H1 (cell line): ENCODE results near the gene PPP1R3G. TPM values are rescaled to one million over a fixed set of nuclear protein-coding genes. Genes with fewer than 3 reads are reported as not detected.

Experiments used
- BCL11A ChIP-seq, 2 experiments: IDR thresholded peaks; one replicate each; pipeline ENCODE4 v1.6.1; 2011; ENCODE audit warnings: low read depth in 2 of 2, low read length in 2 of 2, mild to moderate bottlenecking in 2 of 2
- CHD1 ChIP-seq: IDR thresholded peaks from 2 replicates; pipeline ENCODE4 v1.6.1; 2012; ENCODE audit warnings: low read depth, low read length, improper control_type of control experiment
- FOSL1 ChIP-seq: IDR thresholded peaks from 2 replicates; pipeline ENCODE4 v1.6.1; 2011; ENCODE audit warnings: mild to moderate bottlenecking, low read depth, low read length, moderate library complexity; ENCODE audit not compliant: insufficient read depth
- GTF2F1 ChIP-seq: IDR thresholded peaks from 2 replicates; pipeline ENCODE4 v1.6.1; 2012; ENCODE audit warnings: low read depth, low read length, improper control_type of control experiment, borderline replicate concordance
- POLR2AphosphoS5 ChIP-seq: IDR thresholded peaks from 2 replicates; pipeline ENCODE4 v1.6.1; 2011; ENCODE audit warnings: low read depth, low read length
- RAD21 ChIP-seq, 2 experiments: IDR thresholded peaks in 1 of 2; conservative IDR thresholded peaks in 1 of 2; 2 replicates each; pipeline ENCODE4 v1.6.1; 2011; ENCODE audit warnings: low read depth in 2 of 2, low read length in 2 of 2, improper control_type of control experiment in 1 of 2, inconsistent platforms in 1 of 2, mild to moderate bottlenecking in 1 of 2, moderate library complexity in 1 of 2
- SP4 ChIP-seq: IDR thresholded peaks from 2 replicates; pipeline ENCODE4 v1.6.1; 2012; ENCODE audit warnings: low read length, inconsistent platforms
- polyA plus RNA-seq, 7 experiments: library from polyadenylated mRNA; depleted of rRNA in 3 of 7; stranded (reverse) in 5 of 7; unstranded in 2 of 7; fragments of >200 nt in 5 of 7; fragments of 200-250 nt in 2 of 7; gene quantifications; 1 replicate in 5 of 7; 2 replicates in 1 of 7; 4 replicates in 1 of 7; pipeline versions ENCODE4 v1.2.1 to v1.2.3, GENCODE V29; 2011 to 2013; ENCODE audit warnings: missing spikeins in 2 of 7, mixed read lengths in 2 of 7
- total RNA-seq: library from RNA; stranded (reverse); fragmentation: NEBNext Ultra II Directional; extraction: Animal tissue kit (Norgen Biotek cat#: 25700); gene quantifications from 2 replicates; pipeline ENCODE4 v1.2.1, GENCODE V29; 2021
- TF ChIP-seq, protein P1 (sequence below): fragments of 300-600 bp; sonication (generic); IDR thresholded peaks from 2 replicates; pipeline ENCODE4 v1.7.1; 2012; ENCODE audit warnings: low read length, moderate library complexity, mild to moderate bottlenecking, inconsistent platforms; ENCODE audit not compliant: insufficient replicate concordance
- TF ChIP-seq, protein P2 (sequence below): IDR thresholded peaks from 2 replicates; pipeline ENCODE4 v1.6.1; 2012; ENCODE audit warnings: inconsistent platforms
- TF ChIP-seq, protein P3 (sequence below): IDR thresholded peaks from 2 replicates; pipeline ENCODE4 v1.6.1; 2012; ENCODE audit warnings: low read length, inconsistent platforms

The PPP1R3G gene
- total and polyA plus RNA-seq, 2 of the 8 experiments (the other 6 are each of a cell fraction or from before 2014, with no cell fraction given) = 0.03 to 0.09 TPM

DNA sequence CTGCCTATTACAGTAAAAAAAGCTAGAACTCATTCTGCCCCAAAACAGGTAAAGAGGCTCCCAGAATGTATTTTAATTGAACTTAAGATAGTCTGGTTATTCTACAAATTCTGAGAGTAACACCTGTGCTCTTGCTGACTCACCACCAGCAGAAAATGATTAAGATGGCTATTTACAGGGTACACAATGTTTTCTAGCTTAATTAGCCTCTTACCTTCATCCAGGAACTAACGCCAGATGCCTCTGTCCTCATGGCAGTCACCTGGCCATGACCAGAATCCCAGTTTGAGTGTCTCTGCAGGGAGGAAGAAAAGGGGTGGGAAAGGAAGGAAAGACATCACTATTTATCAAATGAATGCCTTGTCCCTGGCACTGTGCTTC lies 31.3 kb upstream of the PPP1R3G start (continued):
- TF ChIP-seq, protein P1, sequence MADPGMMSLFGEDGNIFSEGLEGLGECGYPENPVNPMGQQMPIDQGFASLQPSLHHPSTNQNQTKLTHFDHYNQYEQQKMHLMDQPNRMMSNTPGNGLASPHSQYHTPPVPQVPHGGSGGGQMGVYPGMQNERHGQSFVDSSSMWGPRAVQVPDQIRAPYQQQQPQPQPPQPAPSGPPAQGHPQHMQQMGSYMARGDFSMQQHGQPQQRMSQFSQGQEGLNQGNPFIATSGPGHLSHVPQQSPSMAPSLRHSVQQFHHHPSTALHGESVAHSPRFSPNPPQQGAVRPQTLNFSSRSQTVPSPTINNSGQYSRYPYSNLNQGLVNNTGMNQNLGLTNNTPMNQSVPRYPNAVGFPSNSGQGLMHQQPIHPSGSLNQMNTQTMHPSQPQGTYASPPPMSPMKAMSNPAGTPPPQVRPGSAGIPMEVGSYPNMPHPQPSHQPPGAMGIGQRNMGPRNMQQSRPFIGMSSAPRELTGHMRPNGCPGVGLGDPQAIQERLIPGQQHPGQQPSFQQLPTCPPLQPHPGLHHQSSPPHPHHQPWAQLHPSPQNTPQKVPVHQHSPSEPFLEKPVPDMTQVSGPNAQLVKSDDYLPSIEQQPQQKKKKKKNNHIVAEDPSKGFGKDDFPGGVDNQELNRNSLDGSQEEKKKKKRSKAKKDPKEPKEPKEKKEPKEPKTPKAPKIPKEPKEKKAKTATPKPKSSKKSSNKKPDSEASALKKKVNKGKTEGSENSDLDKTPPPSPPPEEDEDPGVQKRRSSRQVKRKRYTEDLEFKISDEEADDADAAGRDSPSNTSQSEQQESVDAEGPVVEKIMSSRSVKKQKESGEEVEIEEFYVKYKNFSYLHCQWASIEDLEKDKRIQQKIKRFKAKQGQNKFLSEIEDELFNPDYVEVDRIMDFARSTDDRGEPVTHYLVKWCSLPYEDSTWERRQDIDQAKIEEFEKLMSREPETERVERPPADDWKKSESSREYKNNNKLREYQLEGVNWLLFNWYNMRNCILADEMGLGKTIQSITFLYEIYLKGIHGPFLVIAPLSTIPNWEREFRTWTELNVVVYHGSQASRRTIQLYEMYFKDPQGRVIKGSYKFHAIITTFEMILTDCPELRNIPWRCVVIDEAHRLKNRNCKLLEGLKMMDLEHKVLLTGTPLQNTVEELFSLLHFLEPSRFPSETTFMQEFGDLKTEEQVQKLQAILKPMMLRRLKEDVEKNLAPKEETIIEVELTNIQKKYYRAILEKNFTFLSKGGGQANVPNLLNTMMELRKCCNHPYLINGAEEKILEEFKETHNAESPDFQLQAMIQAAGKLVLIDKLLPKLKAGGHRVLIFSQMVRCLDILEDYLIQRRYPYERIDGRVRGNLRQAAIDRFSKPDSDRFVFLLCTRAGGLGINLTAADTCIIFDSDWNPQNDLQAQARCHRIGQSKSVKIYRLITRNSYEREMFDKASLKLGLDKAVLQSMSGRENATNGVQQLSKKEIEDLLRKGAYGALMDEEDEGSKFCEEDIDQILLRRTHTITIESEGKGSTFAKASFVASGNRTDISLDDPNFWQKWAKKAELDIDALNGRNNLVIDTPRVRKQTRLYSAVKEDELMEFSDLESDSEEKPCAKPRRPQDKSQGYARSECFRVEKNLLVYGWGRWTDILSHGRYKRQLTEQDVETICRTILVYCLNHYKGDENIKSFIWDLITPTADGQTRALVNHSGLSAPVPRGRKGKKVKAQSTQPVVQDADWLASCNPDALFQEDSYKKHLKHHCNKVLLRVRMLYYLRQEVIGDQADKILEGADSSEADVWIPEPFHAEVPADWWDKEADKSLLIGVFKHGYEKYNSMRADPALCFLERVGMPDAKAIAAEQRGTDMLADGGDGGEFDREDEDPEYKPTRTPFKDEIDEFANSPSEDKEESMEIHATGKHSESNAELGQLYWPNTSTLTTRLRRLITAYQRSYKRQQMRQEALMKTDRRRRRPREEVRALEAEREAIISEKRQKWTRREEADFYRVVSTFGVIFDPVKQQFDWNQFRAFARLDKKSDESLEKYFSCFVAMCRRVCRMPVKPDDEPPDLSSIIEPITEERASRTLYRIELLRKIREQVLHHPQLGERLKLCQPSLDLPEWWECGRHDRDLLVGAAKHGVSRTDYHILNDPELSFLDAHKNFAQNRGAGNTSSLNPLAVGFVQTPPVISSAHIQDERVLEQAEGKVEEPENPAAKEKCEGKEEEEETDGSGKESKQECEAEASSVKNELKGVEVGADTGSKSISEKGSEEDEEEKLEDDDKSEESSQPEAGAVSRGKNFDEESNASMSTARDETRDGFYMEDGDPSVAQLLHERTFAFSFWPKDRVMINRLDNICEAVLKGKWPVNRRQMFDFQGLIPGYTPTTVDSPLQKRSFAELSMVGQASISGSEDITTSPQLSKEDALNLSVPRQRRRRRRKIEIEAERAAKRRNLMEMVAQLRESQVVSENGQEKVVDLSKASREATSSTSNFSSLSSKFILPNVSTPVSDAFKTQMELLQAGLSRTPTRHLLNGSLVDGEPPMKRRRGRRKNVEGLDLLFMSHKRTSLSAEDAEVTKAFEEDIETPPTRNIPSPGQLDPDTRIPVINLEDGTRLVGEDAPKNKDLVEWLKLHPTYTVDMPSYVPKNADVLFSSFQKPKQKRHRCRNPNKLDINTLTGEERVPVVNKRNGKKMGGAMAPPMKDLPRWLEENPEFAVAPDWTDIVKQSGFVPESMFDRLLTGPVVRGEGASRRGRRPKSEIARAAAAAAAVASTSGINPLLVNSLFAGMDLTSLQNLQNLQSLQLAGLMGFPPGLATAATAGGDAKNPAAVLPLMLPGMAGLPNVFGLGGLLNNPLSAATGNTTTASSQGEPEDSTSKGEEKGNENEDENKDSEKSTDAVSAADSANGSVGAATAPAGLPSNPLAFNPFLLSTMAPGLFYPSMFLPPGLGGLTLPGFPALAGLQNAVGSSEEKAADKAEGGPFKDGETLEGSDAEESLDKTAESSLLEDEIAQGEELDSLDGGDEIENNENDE = no peak
- TF ChIP-seq SP4 (no peak), CHD1 (no peak), BCL11A (IDR thresholded peaks at IDR 0.05; ENCODE audit: low read depth in 2 of 2, low read length in 2 of 2) (no peak), RAD21 (IDR thresholded peaks at IDR 0.05 in 1 of 2, conservative IDR thresholded peaks at IDR 0.05 in 1 of 2; ENCODE audit: low read depth in 2 of 2, low read length in 2 of 2) (no peak), GTF2F1 (no peak), POLR2AphosphoS5 (no peak), FOSL1 (no peak)
- TF ChIP-seq, protein P2, sequence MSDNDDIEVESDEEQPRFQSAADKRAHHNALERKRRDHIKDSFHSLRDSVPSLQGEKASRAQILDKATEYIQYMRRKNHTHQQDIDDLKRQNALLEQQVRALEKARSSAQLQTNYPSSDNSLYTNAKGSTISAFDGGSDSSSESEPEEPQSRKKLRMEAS = no peak
- TF ChIP-seq, protein P3, sequence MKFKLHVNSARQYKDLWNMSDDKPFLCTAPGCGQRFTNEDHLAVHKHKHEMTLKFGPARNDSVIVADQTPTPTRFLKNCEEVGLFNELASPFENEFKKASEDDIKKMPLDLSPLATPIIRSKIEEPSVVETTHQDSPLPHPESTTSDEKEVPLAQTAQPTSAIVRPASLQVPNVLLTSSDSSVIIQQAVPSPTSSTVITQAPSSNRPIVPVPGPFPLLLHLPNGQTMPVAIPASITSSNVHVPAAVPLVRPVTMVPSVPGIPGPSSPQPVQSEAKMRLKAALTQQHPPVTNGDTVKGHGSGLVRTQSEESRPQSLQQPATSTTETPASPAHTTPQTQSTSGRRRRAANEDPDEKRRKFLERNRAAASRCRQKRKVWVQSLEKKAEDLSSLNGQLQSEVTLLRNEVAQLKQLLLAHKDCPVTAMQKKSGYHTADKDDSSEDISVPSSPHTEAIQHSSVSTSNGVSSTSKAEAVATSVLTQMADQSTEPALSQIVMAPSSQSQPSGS = no peak
